ENCODE measurements around the gene LBP. TPM values are rescaled to one million over a fixed set of nuclear protein-coding genes. Genes with fewer than 3 reads are reported as not detected.
"Not testable (repeated sequence)": the region's sequence is repeated elsewhere in the genome, so short reads cannot be mapped to it uniquely, and the experiment has no call there.

The LBP gene
- total and polyA plus RNA-seq, 2 experiments from 2014 or later, result 0.10 to 0.19 TPM

DNA sequence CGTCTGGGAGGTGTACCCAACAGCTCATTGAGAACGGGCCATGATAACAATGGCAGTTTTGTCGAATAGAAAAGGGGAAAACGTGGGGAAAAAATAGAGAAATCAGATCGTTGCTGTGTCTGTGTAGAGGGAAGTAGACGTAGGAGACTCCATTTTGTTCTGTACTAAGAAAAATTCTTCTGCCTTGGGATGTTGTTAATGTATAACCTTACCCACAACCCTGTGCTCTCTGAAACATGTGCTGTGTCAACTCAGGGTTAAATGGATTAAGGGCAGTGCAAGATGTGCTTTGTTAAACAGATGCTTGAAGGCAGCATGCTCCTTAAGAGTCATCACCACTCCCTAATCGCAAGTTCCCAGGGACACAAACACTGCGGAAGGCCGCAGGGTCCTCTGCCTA, 61.5 kb downstream of the LBP start:
- H3K27me3 ChIP-seq (ENCODE audit: insufficient read depth); H3K36me3 ChIP-seq (ENCODE audit: insufficient read depth); H3K4me1 ChIP-seq (ENCODE audit: insufficient read depth); H3K4me1 Mint-ChIP-seq; H3K4me2 ChIP-seq; H2AFZ ChIP-seq; H3K4me3 ChIP-seq; ATAC-seq; H3F3A ChIP-seq (replicated peaks; ENCODE audit: low read depth); H3K79me2 ChIP-seq (replicated peaks; ENCODE audit: insufficient read depth); H3K9me2 ChIP-seq (ENCODE audit: insufficient read depth); H3K4me3 Mint-ChIP-seq; DNase-seq (ENCODE audit: low spot score); H3K27ac ChIP-seq (ENCODE audit: low read depth); H3K27me3 Mint-ChIP-seq (ENCODE audit: insufficient read depth, low read depth, poor library complexity); H4K20me1 ChIP-seq (replicated peaks; ENCODE audit: insufficient read depth); H3K27ac Mint-ChIP-seq: not testable (repeated sequence)
- H3K9me3 Mint-ChIP-seq, result peaks cover 34% of the 10 kb centered on the region
- peaks cover 48% of the 10 kb centered on the region for H3K36me3 Mint-ChIP-seq (ENCODE audit: low read depth)

DNA sequence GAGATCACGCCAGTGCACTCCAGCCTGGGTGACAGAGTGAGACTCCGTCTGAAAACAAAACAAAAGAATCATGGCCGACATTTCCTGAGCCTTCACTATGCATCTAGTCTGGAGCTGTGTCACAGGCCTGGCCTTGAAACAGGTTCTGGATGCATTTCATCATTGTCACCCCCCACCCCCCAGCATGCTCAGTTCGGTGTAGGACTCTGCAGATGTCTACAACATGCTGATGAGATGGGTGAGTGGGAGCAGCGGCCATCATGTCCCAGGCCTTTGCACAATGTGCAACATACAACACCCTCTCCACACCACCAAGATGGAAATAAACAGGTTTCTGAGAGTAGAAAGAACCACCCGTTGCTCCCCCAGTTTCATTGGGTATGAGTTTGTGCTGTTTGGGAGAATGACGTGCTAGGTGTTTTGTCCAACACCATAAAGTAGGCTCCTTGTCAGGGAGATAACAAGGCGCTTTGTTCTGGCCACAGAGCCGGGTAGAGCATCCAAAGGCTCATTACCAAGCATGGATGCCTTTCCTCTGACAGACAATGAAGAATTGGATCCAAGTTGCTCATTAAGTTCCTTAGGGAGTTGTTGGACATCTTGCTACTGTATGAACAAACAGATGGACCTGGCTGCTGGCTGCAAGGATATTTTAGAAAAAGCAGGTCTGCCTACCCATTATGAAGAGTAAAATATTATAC, 66.7 kb downstream of the LBP start:
- no peak overlapping the region for H3K4me3 Mint-ChIP-seq
- no peaks in the 10 kb centered on the region for H3K27me3 ChIP-seq (ENCODE audit: insufficient read depth)
- peaks cover 14% of the 10 kb centered on the region for H3K4me1 Mint-ChIP-seq
- no peak overlapping the region for H3K27ac ChIP-seq (ENCODE audit: low read depth)
- H3K79me2 ChIP-seq (replicated peaks; ENCODE audit: insufficient read depth), result no peaks in the 10 kb centered on the region
- no peaks in the 10 kb centered on the region for H3K9me2 ChIP-seq (ENCODE audit: insufficient read depth)
- TF ChIP-seq, protein P1, sequence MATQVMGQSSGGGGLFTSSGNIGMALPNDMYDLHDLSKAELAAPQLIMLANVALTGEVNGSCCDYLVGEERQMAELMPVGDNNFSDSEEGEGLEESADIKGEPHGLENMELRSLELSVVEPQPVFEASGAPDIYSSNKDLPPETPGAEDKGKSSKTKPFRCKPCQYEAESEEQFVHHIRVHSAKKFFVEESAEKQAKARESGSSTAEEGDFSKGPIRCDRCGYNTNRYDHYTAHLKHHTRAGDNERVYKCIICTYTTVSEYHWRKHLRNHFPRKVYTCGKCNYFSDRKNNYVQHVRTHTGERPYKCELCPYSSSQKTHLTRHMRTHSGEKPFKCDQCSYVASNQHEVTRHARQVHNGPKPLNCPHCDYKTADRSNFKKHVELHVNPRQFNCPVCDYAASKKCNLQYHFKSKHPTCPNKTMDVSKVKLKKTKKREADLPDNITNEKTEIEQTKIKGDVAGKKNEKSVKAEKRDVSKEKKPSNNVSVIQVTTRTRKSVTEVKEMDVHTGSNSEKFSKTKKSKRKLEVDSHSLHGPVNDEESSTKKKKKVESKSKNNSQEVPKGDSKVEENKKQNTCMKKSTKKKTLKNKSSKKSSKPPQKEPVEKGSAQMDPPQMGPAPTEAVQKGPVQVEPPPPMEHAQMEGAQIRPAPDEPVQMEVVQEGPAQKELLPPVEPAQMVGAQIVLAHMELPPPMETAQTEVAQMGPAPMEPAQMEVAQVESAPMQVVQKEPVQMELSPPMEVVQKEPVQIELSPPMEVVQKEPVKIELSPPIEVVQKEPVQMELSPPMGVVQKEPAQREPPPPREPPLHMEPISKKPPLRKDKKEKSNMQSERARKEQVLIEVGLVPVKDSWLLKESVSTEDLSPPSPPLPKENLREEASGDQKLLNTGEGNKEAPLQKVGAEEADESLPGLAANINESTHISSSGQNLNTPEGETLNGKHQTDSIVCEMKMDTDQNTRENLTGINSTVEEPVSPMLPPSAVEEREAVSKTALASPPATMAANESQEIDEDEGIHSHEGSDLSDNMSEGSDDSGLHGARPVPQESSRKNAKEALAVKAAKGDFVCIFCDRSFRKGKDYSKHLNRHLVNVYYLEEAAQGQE (IDR thresholded peaks at IDR 0.05; ENCODE audit: unreplicated experiment), result no peak
- no peak for TF ChIP-seq ZNF114 (CRISPR knock-in tag; IDR thresholded peaks at IDR 0.05)
- TF ChIP-seq STAT1 (IDR thresholded peaks at IDR 0.05; ENCODE audit: unreplicated experiment), result no peak
- TF ChIP-seq EZH2phosphoT487 (IDR thresholded peaks at IDR 0.05; ENCODE audit: unreplicated experiment), result no peak
- TF ChIP-seq, protein P2, sequence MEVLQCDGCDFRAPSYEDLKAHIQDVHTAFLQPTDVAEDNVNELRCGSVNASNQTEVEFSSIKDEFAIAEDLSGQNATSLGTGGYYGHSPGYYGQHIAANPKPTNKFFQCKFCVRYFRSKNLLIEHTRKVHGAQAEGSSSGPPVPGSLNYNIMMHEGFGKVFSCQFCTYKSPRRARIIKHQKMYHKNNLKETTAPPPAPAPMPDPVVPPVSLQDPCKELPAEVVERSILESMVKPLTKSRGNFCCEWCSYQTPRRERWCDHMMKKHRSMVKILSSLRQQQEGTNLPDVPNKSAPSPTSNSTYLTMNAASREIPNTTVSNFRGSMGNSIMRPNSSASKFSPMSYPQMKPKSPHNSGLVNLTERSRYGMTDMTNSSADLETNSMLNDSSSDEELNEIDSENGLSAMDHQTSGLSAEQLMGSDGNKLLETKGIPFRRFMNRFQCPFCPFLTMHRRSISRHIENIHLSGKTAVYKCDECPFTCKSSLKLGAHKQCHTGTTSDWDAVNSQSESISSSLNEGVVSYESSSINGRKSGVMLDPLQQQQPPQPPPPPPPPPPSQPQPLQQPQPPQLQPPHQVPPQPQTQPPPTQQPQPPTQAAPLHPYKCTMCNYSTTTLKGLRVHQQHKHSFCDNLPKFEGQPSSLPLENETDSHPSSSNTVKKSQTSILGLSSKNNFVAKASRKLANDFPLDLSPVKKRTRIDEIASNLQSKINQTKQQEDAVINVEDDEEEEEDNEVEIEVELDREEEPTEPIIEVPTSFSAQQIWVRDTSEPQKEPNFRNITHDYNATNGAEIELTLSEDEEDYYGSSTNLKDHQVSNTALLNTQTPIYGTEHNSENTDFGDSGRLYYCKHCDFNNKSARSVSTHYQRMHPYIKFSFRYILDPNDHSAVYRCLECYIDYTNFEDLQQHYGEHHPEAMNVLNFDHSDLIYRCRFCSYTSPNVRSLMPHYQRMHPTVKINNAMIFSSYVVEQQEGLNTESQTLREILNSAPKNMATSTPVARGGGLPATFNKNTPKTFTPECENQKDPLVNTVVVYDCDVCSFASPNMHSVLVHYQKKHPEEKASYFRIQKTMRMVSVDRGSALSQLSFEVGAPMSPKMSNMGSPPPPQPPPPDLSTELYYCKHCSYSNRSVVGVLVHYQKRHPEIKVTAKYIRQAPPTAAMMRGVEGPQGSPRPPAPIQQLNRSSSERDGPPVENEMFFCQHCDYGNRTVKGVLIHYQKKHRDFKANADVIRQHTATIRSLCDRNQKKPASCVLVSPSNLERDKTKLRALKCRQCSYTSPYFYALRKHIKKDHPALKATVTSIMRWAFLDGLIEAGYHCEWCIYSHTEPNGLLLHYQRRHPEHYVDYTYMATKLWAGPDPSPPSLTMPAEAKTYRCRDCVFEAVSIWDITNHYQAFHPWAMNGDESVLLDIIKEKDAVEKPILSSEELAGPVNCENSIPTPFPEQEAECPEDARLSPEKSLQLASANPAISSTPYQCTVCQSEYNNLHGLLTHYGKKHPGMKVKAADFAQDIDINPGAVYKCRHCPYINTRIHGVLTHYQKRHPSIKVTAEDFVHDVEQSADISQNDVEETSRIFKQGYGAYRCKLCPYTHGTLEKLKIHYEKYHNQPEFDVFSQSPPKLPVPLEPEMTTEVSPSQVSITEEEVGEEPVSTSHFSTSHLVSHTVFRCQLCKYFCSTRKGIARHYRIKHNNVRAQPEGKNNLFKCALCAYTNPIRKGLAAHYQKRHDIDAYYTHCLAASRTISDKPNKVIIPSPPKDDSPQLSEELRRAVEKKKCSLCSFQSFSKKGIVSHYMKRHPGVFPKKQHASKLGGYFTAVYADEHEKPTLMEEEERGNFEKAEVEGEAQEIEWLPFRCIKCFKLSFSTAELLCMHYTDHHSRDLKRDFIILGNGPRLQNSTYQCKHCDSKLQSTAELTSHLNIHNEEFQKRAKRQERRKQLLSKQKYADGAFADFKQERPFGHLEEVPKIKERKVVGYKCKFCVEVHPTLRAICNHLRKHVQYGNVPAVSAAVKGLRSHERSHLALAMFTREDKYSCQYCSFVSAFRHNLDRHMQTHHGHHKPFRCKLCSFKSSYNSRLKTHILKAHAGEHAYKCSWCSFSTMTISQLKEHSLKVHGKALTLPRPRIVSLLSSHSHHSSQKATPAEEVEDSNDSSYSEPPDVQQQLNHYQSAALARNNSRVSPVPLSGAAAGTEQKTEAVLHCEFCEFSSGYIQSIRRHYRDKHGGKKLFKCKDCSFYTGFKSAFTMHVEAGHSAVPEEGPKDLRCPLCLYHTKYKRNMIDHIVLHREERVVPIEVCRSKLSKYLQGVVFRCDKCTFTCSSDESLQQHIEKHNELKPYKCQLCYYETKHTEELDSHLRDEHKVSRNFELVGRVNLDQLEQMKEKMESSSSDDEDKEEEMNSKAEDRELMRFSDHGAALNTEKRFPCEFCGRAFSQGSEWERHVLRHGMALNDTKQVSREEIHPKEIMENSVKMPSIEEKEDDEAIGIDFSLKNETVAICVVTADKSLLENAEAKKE (CRISPR knock-in tag; IDR thresholded peaks at IDR 0.05), result no peak
- TF ChIP-seq, protein P3, sequence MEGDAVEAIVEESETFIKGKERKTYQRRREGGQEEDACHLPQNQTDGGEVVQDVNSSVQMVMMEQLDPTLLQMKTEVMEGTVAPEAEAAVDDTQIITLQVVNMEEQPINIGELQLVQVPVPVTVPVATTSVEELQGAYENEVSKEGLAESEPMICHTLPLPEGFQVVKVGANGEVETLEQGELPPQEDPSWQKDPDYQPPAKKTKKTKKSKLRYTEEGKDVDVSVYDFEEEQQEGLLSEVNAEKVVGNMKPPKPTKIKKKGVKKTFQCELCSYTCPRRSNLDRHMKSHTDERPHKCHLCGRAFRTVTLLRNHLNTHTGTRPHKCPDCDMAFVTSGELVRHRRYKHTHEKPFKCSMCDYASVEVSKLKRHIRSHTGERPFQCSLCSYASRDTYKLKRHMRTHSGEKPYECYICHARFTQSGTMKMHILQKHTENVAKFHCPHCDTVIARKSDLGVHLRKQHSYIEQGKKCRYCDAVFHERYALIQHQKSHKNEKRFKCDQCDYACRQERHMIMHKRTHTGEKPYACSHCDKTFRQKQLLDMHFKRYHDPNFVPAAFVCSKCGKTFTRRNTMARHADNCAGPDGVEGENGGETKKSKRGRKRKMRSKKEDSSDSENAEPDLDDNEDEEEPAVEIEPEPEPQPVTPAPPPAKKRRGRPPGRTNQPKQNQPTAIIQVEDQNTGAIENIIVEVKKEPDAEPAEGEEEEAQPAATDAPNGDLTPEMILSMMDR (conservative IDR thresholded peaks at IDR 0.05; ENCODE audit: low read depth in 2 of 2), result no peak
- TF ChIP-seq EZH2 (IDR thresholded peaks at IDR 0.05; ENCODE audit: low read depth, unreplicated experiment), result no peak
- TF ChIP-seq, protein P4, sequence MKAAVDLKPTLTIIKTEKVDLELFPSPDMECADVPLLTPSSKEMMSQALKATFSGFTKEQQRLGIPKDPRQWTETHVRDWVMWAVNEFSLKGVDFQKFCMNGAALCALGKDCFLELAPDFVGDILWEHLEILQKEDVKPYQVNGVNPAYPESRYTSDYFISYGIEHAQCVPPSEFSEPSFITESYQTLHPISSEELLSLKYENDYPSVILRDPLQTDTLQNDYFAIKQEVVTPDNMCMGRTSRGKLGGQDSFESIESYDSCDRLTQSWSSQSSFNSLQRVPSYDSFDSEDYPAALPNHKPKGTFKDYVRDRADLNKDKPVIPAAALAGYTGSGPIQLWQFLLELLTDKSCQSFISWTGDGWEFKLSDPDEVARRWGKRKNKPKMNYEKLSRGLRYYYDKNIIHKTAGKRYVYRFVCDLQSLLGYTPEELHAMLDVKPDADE (IDR thresholded peaks at IDR 0.05), result no peak
- 0 out of 2 replicates have a peak, but pooled peaks cover 5% of the 10 kb centered on the region for H3F3A ChIP-seq (replicated peaks; ENCODE audit: low read depth)
- no peak overlapping the region for H2AFZ ChIP-seq
- H3K4me3 ChIP-seq, result no peak overlapping the region
- peaks cover 47% of the 10 kb centered on the region for H3K36me3 Mint-ChIP-seq (ENCODE audit: low read depth)
- peaks cover 5% of the 10 kb centered on the region for H3K27me3 Mint-ChIP-seq (ENCODE audit: insufficient read depth, low read depth, poor library complexity)
- H3K9me3 Mint-ChIP-seq, result peaks cover 6% of the 10 kb centered on the region; the same call in 2 of the 3 replicates
- DNase-seq (ENCODE audit: low spot score) (no peak), ATAC-seq (no peak)
- H3K4me2 ChIP-seq, result no peak overlapping the region
- H3K36me3 ChIP-seq (ENCODE audit: insufficient read depth), result no peaks in the 10 kb centered on the region
- peaks cover 16% of the 10 kb centered on the region for H3K4me1 ChIP-seq (ENCODE audit: insufficient read depth)
- H4K20me1 ChIP-seq (replicated peaks; ENCODE audit: insufficient read depth), result peaks cover 5% of the 10 kb centered on the region
- H3K27ac Mint-ChIP-seq, result no peak overlapping the region; the same call in 1 of the 2 replicates

Measured in GM23338 (cell line).